Measurements from ENCODE around the gene ANO1. TPM values are rescaled to one million over a fixed set of nuclear protein-coding genes. Genes with fewer than 3 reads are reported as not detected.
A peak's percentile ranks its signal among the peaks of the same experiment; 100 is the strongest.

Gene ANO1
- total RNA-seq, 4 donors from 2014 or later: 87.7 to 133 (median 108) TPM

- WGBS: 96% methylated on average over 2 of the region's 2 CpGs
- DNase-seq (ENCODE audit: low spot score in 2 of 2): no peak
- H3K9me3 ChIP-seq: no peaks in the 10 kb centered on the region
- TF ChIP-seq CTCF (IDR thresholded peaks at IDR 0.05) (no peak), POLR2A (IDR thresholded peaks at IDR 0.05) (no peak), POLR2AphosphoS5 (IDR thresholded peaks at IDR 0.05) (no peak), EP300 (IDR thresholded peaks at IDR 0.05) (no peak)
- no peaks in the 10 kb centered on the region for H3K27me3 ChIP-seq
- H3K4me1 ChIP-seq: peaks cover 18% of the 10 kb centered on the region
- H3K27ac ChIP-seq: no peak overlapping the region
- no peak overlapping the region for H3K4me3 ChIP-seq
- no peaks in the 10 kb centered on the region for H3K36me3 ChIP-seq
Measured at GRCh38 chr11:70119502-70119901, 41.4 kb downstream of the ANO1 start.

GRCh38 chr11:70120674-70121073, 42.6 kb downstream of the ANO1 start:
- Histone ChIP-seq H3K27ac (no peak overlapping the region), H3K27me3 (no peaks in the 10 kb centered on the region), H3K9me3 (no peaks in the 10 kb centered on the region), H3K4me1 (peaks cover 19% of the 10 kb centered on the region), H3K4me3 (no peak overlapping the region), H3K36me3 (no peaks in the 10 kb centered on the region)
- 75% methylated on average over 7 of the region's 11 CpGs for WGBS
- DNase-seq (ENCODE audit: low spot score in 2 of 2): no peak
- TF ChIP-seq EP300 (IDR thresholded peaks at IDR 0.05): no peak
- TF ChIP-seq POLR2A (IDR thresholded peaks at IDR 0.05): no peak

- no peak for DNase-seq (ENCODE audit: low spot score in 2 of 2)
- WGBS: 67% methylated on average over 14 of the region's 14 CpGs
- no peak for TF ChIP-seq CTCF (IDR thresholded peaks at IDR 0.05)
- no peak for TF ChIP-seq POLR2AphosphoS5 (IDR thresholded peaks at IDR 0.05)
- TF ChIP-seq EP300 (IDR thresholded peaks at IDR 0.05): no peak
- TF ChIP-seq POLR2A (IDR thresholded peaks at IDR 0.05): no peak
- H3K4me3 ChIP-seq: no peak overlapping the region
- peaks cover 19% of the 10 kb centered on the region for H3K4me1 ChIP-seq
- no peak overlapping the region for H3K27ac ChIP-seq
- H3K27me3 ChIP-seq: no peaks in the 10 kb centered on the region
- no peaks in the 10 kb centered on the region for H3K9me3 ChIP-seq
- no peaks in the 10 kb centered on the region for H3K36me3 ChIP-seq
Measured at GRCh38 chr11:70122490-70123198, 44.5 kb downstream of the ANO1 start.

GRCh38 chr11:70123711-70124110, 45.6 kb downstream of the ANO1 start:
- Histone ChIP-seq H3K9me3 (no peaks in the 10 kb centered on the region), H3K36me3 (no peaks in the 10 kb centered on the region), H3K4me1 (peaks cover 19% of the 10 kb centered on the region), H3K27ac (peak overlapping the region; percentile 24), H3K4me3 (no peak overlapping the region), H3K27me3 (no peaks in the 10 kb centered on the region)
- TF ChIP-seq EP300 (IDR thresholded peaks at IDR 0.05): no peak
- TF ChIP-seq CTCF (IDR thresholded peaks at IDR 0.05): no peak
- no peak for TF ChIP-seq POLR2AphosphoS5 (IDR thresholded peaks at IDR 0.05)
- no peak for TF ChIP-seq POLR2A (IDR thresholded peaks at IDR 0.05)
- DNase-seq (ENCODE audit: low spot score in 2 of 2): no peak
- 54% methylated on average over 4 of the region's 4 CpGs for WGBS

GRCh38 chr11:70124321-70125000, 46.3 kb downstream of the ANO1 start:
- no peak for TF ChIP-seq EP300 (IDR thresholded peaks at IDR 0.05)
- TF ChIP-seq CTCF (IDR thresholded peaks at IDR 0.05): no peak
- TF ChIP-seq POLR2A (IDR thresholded peaks at IDR 0.05): no peak
- no peak for TF ChIP-seq POLR2AphosphoS5 (IDR thresholded peaks at IDR 0.05)
- no peaks in the 10 kb centered on the region for H3K9me3 ChIP-seq
- no peak overlapping the region for H3K4me3 ChIP-seq
- DNase-seq (ENCODE audit: low spot score in 2 of 2): no peak
- 59% methylated on average over 18 of the region's 21 CpGs for WGBS
- no peaks in the 10 kb centered on the region for H3K27me3 ChIP-seq
- H3K4me1 ChIP-seq: peaks cover 19% of the 10 kb centered on the region
- H3K27ac ChIP-seq: peak overlapping the region; percentile 24
- no peaks in the 10 kb centered on the region for H3K36me3 ChIP-seq
